ENCODE data around the gene SERPINB12. TPM values are rescaled to one million over a fixed set of nuclear protein-coding genes. Genes with fewer than 3 reads are reported as not detected.

SERPINB12 gene
- total RNA-seq, 4 donors from 2014 or later: 0.76 to 13.2 (median 1.5) TPM; not detected in 1

- no peaks in the 10 kb centered on the region for H3K36me3 ChIP-seq
- H3K27ac ChIP-seq: no peak overlapping the region
- no peak for TF ChIP-seq CTCF (IDR thresholded peaks at IDR 0.05)
- TF ChIP-seq POLR2A (IDR thresholded peaks at IDR 0.05): no peak
- no peak for DNase-seq
- no peak overlapping the region for H3K4me3 ChIP-seq
- H3K9me3 ChIP-seq: no peaks in the 10 kb centered on the region
- intact Hi-C loops (cut with DNase I): no loop called here
- H3K27me3 ChIP-seq: no peaks in the 10 kb centered on the region
- no peaks in the 10 kb centered on the region for H3K4me1 ChIP-seq
- 72 to 83% methylated on average over 7 to 9 of the region's 9 CpGs for whole genome bisulfite sequencing, 2 donors
These were observed 17.7 kb downstream of the SERPINB12 start for GRCh38 chr18:63559567-63560491.

GRCh38 chr18:63562284-63562683 lies 20.1 kb downstream of the SERPINB12 start:
- WGBS, 2 donors: 82 to 90% methylated on average over 1 to 4 of the region's 4 CpGs
- Histone ChIP-seq H3K36me3 (no peaks in the 10 kb centered on the region), H3K4me1 (no peaks in the 10 kb centered on the region), H3K9me3 (no peaks in the 10 kb centered on the region), H3K4me3 (no peak overlapping the region), H3K27ac (no peak overlapping the region), H3K27me3 (no peaks in the 10 kb centered on the region)
- intact Hi-C loops (cut with DNase I): no loop called here
- no peak for DNase-seq
- no peak for TF ChIP-seq CTCF (IDR thresholded peaks at IDR 0.05)
- TF ChIP-seq POLR2A (IDR thresholded peaks at IDR 0.05): no peak

GRCh38 chr18:63564021-63564420 lies 21.9 kb downstream of the SERPINB12 start:
- WGBS, 2 donors: 87 to 90% methylated on average over 4 of the region's 4 CpGs
- H3K27me3 ChIP-seq: no peaks in the 10 kb centered on the region
- intact Hi-C loops (cut with DNase I): no loop called here
- no peak overlapping the region for H3K27ac ChIP-seq
- no peak overlapping the region for H3K4me3 ChIP-seq
- H3K36me3 ChIP-seq: no peaks in the 10 kb centered on the region
- H3K9me3 ChIP-seq: no peaks in the 10 kb centered on the region
- no peak for DNase-seq
- TF ChIP-seq POLR2A (IDR thresholded peaks at IDR 0.05): no peak
- no peak for TF ChIP-seq CTCF (IDR thresholded peaks at IDR 0.05)
- no peaks in the 10 kb centered on the region for H3K4me1 ChIP-seq

GRCh38 chr18:63564561-63564960 lies 22.4 kb downstream of the SERPINB12 start:
- DNase-seq: no peak
- Histone ChIP-seq H3K27me3 (no peaks in the 10 kb centered on the region), H3K36me3 (no peaks in the 10 kb centered on the region), H3K4me1 (no peaks in the 10 kb centered on the region), H3K27ac (no peak overlapping the region), H3K9me3 (no peaks in the 10 kb centered on the region), H3K4me3 (no peak overlapping the region)
- intact Hi-C loops (cut with DNase I): no loop called here
- no peak for TF ChIP-seq POLR2A (IDR thresholded peaks at IDR 0.05)
- no peak for TF ChIP-seq CTCF (IDR thresholded peaks at IDR 0.05)
- 78 to 89% methylated on average over 1 of the region's 1 CpG for WGBS, 2 donors

GRCh38 chr18:63567276-63567675 lies 25.1 kb downstream of the SERPINB12 start:
- no peak for TF ChIP-seq CTCF (IDR thresholded peaks at IDR 0.05)
- TF ChIP-seq POLR2A (IDR thresholded peaks at IDR 0.05): no peak
- Histone ChIP-seq H3K4me1 (peaks cover 0 to 22% (median 6%) of the 10 kb centered on the region in 3 donors), H3K4me3 (no peak overlapping the region), H3K27me3 (no peaks in the 10 kb centered on the region), H3K27ac (no peak overlapping the region), H3K9me3 (no peaks in the 10 kb centered on the region), H3K36me3 (no peaks in the 10 kb centered on the region)
- WGBS, 2 donors: 75 to 89% methylated on average over 4 to 5 of the region's 5 CpGs
- no peak for DNase-seq
- intact Hi-C loops (cut with DNase I): no loop called here
